Measurements from ENCODE around the gene KPNB1.

Gene KPNB1

DNA sequence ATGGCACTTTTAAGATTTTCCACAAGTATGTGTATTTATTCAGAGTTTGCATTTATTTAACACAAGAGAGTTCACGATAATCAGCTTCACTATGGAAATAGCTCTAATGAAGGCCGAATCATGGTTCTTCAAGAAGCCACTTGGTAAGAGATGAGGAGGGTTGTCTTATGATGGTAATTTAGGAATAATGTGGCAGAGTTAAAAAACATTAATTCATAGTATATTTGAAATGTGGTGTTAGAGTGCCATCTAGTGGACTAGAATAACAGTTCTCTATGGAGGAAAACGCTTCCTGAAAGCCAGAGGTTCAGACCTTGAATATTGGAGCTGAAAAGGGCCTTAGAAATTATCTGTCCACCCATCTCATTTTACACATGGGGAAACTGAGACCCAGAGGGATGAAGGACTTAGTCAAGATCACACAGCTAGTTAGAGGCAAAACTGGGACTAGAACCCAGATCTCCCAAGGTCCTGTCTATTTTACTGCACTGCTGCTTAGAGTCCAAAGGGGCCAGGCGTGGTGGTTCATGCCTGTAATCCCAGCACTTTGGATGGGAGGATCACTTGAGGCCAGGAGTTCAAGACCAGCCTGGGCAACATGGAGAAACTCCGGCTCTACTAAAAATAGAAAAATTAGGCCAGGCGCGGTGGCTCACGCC, 33.8 kb upstream of the KPNB1 start:
- TF ChIP-seq, protein P1, sequence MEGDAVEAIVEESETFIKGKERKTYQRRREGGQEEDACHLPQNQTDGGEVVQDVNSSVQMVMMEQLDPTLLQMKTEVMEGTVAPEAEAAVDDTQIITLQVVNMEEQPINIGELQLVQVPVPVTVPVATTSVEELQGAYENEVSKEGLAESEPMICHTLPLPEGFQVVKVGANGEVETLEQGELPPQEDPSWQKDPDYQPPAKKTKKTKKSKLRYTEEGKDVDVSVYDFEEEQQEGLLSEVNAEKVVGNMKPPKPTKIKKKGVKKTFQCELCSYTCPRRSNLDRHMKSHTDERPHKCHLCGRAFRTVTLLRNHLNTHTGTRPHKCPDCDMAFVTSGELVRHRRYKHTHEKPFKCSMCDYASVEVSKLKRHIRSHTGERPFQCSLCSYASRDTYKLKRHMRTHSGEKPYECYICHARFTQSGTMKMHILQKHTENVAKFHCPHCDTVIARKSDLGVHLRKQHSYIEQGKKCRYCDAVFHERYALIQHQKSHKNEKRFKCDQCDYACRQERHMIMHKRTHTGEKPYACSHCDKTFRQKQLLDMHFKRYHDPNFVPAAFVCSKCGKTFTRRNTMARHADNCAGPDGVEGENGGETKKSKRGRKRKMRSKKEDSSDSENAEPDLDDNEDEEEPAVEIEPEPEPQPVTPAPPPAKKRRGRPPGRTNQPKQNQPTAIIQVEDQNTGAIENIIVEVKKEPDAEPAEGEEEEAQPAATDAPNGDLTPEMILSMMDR (conservative IDR thresholded peaks at IDR 0.05) = peak; percentile 81
- no peak overlapping the region for H3K27ac ChIP-seq

DNA sequence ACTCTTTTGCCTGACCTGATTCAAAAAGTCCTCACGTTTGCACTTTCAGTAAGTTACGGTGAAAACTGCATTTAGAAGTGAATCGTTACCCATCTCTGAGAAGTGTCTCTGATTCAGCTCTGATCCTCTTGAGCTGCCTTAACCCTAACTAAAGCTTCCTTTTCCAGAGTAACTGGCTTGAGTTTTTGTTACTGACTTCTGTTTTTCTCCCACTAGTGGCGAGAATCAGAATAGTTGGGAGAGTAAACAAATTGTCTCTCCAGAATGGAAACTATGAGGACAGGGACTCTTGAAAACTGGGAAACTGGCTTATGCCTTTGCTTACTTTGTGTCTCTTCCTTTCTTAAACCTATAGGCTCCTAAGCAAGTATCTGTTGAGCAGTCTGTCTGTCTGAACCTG, 31.3 kb upstream of the KPNB1 start:
- H3K27ac ChIP-seq = no peak overlapping the region

DNA sequence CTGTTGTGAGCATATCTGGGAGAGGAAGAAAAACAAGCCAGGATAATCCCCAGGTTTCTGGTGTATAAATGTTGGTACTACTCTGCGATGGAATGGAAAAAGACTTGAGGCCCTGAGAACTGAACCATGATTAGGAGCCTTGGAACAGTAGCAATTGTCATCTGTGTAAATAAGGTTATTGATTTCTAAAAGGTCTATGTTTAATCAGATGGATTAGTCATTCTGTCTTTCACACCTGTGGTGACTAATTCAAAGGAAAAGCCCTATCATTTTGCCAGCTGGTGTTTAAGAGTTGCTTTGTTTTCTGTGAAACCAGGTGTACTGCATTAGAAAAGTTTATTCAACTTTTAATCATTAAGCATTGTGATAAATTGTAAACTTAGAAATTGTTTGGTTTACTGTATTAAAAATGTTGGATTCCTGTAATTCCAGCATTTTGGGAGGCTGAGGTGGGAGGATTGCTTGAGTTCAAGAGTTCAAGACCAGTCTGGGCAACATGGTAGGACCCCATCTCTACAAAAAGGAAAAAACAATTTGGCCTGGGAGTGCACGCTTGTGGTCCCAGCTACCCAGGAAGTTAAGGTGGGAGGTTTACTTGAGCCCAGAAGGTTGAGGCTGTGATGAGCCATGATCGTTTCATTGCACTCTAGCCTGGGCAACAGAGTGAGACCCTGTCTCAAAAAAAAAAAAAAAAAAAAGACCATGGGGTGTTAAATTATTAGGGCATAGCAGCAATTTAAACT, 29.0 kb upstream of the KPNB1 start:
- TF ChIP-seq, protein P1 (conservative IDR thresholded peaks at IDR 0.05) = no peak
- H3K27ac ChIP-seq = no peak overlapping the region

More for the DNA sequence above, 31.3 kb upstream of the KPNB1 start:
- TF ChIP-seq, protein P1 (conservative IDR thresholded peaks at IDR 0.05) = peak; percentile 60

DNA sequence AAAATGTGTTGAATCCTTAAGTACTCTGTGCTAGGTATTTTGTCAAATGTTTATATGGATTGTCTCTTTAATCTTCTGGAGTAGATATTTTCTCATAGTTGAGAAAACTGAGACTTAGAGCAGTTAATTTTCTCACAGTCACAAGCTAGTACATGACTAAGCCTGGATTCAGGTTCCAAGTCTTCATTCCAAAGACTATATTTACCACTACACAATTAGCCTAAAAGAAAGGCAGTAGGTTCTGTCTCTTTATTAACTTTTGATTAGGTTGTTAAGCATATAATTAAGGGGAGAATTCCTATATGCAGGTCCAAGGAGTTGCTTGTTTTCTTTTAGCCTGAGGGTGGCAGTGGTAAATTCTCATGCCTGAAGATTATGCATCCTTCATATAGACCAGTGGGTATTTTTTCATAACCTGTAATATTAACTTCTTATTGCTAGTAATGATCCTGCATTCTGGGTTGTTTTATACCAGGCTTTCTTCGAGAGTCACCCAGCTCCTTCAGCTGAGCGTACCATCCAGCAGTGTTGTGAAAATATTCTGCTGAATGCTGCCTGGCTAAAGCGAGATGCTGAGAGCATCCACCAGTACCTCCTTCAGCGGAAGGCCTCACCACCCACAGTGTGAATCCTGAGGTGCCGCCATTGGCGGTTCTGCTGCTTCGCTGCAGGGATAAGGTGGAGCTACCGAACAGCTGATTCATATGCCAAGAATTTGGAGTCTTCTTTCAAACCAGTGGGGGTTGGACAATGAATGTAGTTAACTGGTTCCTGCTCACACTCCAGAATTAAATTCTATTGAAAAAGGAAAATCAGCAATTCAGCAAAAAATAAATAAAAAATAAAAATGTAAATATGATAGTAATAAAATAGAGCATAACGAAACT, 28.2 kb upstream of the KPNB1 start:
- TF ChIP-seq, protein P1 (conservative IDR thresholded peaks at IDR 0.05) = 0 out of 2 replicates have a peak, but pooled peaks have one; percentile 17
- H3K27ac ChIP-seq = no peak overlapping the region

DNA sequence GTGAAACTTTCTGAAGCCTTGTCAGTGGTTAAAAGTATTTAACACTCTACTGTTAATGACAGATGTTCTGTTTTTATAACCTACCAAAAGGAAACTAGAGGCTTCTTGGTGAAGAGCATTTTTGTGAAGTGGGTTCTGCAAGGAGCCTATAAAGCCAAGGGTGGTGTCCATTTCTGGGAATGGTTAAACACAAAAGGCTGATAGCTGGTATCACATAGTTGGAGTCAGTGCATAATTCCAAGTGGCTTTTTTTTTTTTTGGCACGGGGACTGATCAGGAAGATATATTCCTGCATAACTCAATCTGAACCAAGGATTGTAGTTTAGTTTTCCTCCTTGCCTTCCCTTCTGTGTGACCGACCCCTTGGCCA, 27.6 kb upstream of the KPNB1 start:
- TF ChIP-seq, protein P1 (conservative IDR thresholded peaks at IDR 0.05) = no peak
- no peak overlapping the region for H3K27ac ChIP-seq

DNA sequence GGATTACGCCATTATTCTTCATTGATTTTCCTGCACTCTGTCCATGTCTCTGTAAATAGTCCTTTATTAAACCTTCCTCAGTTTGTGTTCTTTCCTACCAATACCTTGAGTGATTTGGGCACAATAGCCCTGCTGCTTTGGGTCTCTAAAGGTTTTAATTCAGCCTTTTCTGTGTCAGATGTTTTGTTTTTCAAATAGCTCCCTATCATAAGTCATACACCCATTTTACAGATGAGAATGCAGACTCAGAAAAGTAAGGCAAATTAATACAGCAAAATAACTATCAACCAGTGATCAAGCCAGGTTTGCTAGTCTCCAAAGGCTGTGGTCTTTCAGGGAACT, 25.0 kb upstream of the KPNB1 start:
- TF ChIP-seq, protein P1 (conservative IDR thresholded peaks at IDR 0.05) = no peak
- H3K27ac ChIP-seq = no peak overlapping the region

DNA sequence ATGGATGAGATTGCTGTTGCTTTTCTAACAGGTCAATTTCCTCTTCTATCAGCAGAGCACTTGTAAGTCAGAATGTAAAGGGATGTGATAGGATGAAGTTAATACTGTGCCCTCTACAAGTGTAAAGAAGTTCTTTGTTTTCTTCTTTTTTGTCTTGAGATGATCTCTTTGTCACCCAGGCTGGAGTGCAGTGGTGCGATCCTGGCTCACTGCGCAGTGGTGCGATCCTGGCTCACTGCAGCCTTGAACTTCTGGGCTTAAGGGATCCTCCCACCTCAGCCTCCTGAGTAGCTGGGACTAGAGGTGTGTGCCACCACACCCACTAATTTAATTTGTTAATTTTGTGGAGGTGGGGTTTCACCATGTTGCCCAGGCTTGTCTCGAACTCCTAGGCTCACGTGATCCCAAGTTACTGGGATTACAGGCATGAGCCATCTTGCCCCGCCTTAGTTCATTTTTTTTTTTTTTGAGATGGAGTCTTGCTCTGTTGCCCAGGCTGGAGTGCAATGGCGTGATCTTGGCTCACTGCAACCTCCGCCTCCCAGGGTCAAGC, 21.6 kb upstream of the KPNB1 start:
- TF ChIP-seq, protein P1 (conservative IDR thresholded peaks at IDR 0.05) = no peak
- H3K27ac ChIP-seq = no peak overlapping the region

Data from VCaP (cell line).